CMK (cell line): ENCODE measurements around the gene HNRNPF.
"Not testable (repeated sequence)": the region's sequence is repeated elsewhere in the genome, so short reads cannot be mapped to it uniquely, and the experiment has no call there.

ENCODE experiments used
- DNase-seq: peaks from one replicate; pipeline ENCODE4 v3.0.0-alpha.2; 2010; ENCODE audit warnings: low read depth

Gene HNRNPF

DNA sequence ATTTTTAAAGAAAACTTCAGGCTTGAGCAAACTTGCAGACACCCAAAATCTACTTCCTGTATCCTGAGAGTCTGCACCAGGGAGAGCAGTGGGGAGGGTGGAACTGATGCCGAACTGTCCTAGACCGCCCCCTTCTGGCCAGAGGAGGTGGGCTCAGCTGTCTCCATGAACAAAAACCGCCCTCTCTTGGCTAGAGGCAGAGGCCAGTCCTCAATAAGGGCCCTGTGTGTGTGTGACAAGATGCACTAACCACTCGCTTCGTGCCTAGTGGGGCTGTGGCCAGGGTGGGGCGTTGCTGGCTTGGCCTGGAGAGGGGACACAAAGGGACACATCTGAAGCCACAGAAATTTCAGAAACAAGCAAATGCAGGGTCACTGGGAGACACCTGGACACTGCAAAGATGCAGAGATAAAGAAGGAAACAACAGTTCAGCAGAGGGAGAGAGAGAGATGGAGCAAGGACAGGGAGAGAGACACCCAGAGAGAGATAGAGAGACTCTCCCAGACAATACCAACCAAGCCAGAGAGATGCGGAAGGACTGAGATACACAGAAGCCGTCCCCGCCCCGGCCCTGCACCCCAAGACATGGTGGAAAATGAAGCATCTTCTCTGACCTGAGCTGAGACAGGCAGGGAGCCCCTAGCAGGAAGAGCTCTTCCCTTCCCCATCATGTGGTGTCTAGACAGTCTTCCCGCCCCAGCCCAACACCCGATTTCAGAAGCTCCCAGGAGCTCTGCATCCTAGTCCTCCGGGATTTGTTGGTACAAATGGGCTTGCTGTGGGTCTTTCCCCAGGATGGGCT lies 60.3 kb downstream of the HNRNPF start:
- peak; percentile 63 for DNase-seq

DNA sequence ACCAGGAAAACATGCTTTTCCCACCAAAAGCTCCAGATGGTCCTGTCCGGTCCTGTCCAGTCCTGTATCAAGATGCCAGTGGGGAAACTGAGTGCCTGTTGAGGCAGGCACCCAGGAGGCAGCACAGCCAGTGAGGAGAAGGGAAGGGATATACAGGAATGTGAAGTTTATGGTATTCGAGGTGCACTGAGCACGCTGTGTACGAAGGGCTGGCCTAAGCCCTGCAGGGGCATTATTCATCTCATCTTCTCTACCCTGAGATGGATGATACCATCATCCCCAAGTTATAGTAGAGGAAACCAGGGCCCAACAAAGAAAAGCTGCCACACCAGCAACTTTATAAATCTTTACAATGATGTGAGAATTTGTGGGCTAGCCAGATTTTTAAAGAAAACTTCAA lies 61.0 kb downstream of the HNRNPF start:
- no peak for DNase-seq

DNA sequence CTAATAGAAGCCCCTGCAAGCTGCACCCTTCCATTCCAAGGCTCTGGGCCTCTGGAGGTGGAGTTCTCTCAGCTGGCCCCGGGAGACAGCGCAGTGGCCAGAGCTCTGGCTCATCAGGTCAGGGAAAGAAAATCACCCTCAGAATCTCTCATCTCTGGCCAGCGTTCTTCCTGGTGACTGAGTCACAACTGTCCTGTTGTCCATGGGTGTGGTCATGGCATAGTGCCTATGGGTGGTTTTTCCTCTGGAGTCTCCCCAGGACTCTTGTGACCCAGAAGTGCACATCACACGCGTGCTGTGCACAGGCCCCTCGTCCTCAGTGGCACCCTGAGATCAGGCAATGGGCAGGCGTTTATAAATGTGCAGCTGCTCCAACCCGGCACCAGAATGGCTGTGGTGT lies 64.9 kb downstream of the HNRNPF start:
- no peak for DNase-seq

DNA sequence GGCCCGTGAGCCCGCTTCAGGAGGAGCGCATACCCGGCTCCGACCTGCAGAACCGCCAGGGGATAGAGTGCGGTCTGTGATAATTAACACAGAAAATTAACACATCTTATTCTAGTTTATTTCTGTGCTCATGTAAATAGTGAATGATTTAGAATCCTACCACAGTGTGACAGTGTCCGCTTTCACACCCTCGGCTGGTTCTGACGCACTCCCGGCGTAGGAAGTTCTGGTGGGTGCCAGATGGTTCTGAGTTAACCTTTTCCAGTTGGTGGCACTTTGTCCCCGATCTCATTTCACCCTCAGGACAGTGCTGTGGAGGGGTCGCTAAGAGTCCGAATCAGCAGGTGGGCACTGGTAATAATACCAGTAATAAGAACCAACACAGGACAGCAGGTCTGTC lies 65.9 kb downstream of the HNRNPF start:
- DNase-seq, result no peak

DNA sequence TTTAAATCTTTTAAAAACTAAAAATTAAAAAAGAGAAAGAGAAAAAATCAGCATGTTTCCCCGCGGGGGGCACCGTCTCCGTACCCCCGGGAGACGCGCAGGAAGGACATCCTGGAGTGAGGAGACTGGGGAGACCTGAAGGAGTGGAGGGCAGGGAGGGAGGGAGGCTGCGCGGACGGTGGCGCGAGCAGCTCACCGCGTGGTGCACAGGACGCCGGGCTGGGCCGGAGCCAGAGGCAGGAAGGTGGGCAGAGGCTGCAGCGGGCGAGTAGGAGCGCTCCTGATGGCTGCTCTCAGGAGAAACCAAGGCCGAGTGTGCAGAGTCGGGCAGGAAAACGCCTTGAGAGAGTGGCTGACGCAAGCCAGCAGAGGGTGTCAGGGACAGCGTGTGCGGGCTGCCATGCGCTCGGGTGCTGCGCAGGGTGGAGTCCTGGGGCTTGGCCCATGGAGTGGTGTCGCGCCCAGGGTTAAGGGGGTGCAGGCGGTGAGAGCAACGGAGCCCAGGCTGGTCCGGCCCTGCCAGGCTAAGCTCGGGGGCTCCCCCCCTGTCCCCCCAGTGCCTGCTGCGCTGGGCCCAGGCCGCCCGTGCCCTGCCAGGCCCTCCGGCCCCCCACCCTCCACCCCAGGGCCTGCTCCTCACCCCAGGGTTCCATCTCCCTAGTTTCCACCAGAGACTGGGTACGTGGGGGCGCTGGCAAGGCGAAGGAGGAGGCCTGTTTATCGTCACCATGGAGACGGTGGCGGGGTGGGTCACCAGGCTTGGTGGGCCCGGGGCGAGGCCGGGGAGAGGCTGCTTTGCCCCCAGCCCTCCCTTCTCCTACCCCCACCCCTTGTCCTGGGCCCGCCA lies 66.5 kb downstream of the HNRNPF start:
- no peak for DNase-seq

DNA sequence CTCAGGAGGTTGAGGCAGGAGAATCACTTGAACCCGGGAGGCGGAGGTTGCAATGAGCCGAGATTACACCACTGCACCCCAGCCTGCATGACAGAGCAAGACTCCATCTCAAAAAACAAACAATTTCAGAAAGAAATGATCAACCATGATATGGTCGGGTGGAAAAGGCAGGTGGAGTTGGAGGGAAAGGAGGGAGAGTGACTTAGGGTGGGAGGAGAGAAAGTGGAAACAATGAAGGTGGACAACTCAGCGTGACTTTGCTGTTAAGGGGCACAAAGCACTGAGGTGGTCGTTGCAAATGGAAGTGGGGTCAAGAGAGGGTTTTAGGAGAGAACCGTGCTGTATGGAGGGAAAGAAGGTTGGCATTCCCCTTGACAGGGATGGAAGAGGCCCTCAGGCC lies 67.5 kb downstream of the HNRNPF start:
- DNase-seq, result no peak

DNA sequence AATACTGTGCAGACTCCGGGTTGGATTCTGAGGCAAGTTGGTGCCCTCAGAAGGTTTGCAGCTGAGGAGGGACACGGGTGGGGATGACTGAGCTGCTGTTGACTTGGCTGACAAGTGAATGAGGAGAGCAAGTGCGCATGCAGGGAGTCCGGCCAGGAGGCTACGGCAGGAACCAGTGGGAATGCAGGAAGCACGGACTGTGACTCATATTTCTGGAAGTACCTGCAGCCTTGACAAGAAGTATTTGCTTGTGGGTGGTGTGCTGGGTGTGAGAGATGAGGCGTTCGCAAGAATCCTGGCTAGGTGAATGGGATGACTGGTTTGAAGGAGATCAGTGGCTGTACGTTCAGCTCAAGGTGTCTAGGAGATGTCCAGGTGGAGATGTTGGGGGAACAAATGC lies 68.4 kb downstream of the HNRNPF start:
- no peak for DNase-seq

DNA sequence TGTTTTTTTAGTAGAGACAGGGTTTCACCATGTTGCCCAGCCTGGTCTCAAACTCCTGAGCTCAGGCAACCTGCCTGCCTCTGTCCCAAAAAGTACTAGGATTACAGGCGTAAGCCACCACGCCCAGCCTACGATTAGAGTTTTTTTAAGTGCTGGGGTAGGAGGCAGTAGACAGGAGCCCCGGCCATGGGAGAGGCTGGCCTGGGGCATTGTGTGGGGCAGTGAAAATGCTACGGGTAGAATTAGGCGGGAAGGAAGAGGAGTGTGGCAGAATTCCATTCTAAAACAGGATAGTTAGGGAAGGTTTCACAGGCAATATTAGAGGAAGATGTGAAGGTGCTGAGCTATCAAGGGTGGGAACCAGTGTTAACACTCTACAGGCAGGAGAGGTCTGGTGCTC lies 68.9 kb downstream of the HNRNPF start:
- no peak for DNase-seq

DNA sequence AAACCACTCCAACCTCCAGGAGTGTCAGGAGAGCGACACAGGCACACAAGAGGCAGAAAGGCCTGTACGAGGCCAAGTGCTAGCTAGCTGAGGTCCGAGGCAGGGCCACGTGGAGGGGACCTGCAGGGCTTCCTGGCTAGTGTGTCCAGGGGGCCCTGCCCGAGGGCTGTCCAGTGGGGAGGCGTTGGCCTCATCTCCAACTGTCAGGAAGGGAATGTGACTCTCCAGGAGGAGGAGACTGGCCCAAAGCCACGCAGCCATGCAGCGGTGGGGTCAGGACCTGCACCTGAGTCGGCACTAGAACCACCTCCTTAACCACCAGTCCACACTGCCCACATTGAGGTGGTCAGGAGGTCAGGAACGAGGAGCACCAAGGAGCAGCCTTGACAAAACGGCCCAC lies 69.8 kb downstream of the HNRNPF start:
- no peak for DNase-seq

DNA sequence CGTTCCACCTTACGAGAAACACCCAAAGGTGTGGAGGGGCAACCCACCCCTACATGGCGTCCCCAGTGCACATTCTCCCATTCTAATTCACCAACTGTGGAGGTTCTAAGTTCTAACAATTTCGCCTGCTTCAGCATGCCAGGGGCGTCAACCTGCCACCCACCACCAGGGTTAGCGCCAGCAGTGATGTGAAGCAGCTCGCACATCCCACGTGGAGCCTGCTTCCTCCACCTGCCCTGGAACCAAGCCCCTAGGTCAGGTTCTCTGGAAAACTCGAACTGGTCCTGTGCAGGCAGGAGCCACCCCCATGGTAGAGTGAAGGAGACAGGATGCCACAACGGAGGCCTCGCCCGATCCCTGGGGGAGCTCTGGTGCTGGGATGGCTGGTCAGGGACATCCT lies 70.9 kb downstream of the HNRNPF start:
- no peak for DNase-seq

DNA sequence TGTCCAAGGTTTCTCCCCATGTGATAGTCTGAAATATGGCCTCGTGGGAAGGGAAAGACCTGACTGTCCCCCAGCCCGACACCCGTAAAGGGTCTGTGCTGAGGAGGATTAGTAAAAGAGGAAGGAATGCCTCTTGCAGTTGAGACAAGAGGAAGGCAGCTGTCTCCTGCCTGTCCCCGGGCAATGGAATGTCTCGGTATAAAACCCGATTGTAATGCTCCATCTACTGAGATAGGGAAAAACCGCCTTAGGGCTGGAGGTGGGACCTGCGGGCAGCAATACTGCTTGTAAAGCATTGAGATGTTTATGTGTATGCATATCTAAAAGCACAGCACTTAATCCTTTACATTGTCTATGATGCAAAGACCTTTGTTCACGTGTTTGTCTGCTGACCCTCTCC lies 71.5 kb downstream of the HNRNPF start:
- DNase-seq, result not testable (repeated sequence)

DNA sequence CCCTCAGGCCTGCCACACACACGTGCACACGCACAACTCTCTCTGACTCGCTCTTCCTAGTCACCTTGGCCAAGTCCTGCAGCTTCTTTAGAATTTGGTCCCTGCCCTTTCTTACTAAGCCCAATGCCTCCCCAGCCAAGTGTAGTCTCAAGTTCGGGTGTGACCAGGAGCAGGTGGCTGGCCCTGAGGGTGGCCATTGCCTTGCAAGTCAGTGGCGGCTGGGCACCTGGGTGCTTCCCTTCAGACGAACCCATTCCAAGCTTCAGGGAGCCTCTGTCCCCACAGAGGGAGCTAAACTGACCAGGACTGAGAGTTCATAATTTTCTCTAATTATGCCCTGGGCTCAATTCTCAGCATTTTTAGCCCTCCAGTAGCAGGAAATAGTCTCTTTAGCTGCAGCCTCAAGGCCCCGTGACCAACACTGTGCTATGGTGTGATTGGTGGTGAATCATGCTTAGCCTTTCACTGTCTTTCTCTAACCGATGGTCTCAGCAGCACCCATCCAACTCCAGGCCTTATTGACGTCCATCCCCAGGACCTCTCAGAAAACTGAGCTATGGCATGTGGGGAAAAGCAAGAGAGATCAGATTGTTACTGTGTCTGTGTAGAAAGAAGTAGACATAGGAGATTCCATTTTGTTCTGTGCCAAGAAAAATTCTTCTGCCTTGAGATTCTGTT lies 72.2 kb downstream of the HNRNPF start:
- DNase-seq, result no peak

DNA sequence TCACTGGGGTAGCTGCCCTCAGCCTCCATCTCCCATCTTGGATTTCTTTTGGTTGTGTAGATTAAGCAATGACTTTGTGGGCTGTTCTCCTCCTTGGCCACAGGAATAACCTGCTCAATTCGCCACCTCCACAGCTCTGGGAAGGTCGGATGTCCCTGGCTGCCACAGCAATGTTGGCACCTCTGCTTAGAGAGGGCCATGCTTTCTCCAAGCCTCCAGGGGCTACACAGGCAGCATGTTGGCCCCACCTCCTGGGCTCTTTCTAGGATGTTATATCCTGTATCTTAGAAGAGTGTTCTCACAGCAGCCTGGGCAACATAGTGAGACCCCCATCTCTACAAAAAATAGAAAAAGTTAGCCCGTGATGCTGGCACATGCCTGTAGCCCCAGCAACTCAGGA lies 72.9 kb downstream of the HNRNPF start:
- no peak for DNase-seq
